Stimulated activated CD4-positive, alpha-beta T cell treated with anti-CD3 and anti-CD28 coated beads, TNF-alpha, amount 100 ng/mL, for 1 hour (primary cell): Measurements from ENCODE around the gene ELMOD1.

Source experiments
- DNase-seq, 3 donors: peaks; one replicate each; pipeline ENCODE4 v3.0.0-alpha.2; 2020; ENCODE audit warnings: low read depth in 3 of 3, low spot score in 1 of 3

ELMOD1 gene

DNA sequence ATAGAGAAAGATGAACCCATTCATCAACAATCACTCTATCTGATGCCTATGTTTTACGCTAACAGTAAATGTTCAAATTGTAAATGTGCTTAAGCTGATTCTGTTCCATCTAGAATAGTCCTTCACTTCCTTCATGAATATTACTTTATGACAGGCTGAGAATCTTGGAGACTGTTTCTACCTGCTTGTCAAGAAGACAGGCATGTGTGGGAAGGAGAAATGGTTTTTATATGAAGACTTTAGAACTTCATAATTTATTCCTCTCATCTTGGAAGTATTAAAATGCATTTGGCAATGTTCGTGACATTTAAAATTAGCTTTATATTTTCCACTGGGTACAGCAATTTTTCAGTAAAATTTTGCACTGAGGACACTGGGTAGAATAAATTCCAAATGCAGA lies 41.0 kb downstream of the ELMOD1 start:
- no peak for DNase-seq

DNA sequence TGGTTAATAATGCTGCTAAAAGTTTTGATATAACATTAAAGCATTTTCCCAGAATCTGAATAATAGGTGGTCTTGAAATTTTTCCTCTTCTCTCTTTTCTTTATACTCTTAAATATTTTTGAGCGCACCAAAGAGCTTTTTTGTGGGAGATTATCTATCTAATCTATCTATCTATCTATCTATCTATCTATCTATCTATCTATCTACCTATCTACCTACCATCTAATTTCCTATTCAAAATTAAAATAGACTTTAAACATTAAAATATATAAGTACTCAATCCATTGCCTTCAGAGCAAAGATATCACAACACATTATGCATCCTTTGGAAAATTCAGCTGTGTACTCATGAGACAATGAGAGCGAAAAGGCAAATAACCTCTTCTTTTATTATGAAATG lies 55.8 kb downstream of the ELMOD1 start:
- DNase-seq = no peak

DNA sequence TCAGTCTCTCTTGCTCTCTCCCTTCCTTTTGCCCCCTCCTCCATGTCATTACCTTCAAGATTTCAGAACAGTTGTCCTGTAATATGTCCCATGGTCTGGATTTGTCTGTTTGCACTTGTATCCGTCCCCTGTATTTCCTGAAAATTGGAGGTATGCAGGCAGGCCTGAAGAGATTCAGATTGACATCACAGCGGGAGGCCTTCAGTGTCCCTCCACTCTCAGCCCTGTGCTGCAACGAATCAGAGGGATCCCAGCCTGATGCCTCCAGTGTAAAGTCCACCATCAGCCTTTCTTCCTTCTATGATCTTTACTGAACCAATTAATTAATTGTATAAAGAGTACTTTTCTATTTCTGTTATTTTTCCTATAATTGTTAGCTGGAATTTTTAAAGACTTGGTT lies 57.3 kb downstream of the ELMOD1 start:
- DNase-seq = no peak

DNA sequence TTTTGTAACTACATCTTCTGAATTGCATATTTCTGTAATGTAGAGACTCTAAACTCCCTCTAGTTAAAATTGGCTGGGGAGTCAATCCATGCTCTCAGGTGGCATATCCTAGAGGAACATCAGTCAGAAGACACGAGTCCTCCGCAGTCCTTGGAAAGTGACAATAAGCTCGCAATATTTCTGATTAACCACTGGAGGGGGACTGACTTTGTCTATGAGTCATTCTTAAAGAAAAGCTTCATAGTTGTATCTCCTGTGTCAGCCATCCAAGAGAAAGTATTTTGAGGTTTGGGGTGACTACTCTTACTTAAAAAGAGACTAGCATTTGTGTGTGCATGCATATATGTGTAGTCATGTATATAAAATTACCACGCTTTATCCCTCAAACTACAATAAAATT lies 60.7 kb downstream of the ELMOD1 start:
- DNase-seq = no peak

DNA sequence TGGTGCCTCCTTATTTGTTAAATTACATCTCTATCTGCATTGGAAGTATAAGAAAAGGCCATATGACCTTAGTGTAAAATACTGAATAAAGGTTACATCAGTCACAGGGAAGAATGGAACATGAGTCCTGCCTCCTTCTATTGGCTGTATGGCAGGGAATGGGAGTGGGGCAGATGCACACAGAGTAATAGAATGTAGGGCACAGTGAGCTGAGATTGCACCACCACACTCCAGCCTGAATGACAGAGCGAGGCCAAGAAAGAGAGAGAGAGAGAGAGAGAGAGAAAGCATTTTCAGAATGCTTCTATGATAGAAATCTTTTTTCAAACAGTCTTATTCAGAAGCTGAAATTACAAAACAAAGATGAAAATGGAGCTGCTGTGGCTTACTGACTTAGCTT lies 62.1 kb downstream of the ELMOD1 start:
- no peak for DNase-seq

DNA sequence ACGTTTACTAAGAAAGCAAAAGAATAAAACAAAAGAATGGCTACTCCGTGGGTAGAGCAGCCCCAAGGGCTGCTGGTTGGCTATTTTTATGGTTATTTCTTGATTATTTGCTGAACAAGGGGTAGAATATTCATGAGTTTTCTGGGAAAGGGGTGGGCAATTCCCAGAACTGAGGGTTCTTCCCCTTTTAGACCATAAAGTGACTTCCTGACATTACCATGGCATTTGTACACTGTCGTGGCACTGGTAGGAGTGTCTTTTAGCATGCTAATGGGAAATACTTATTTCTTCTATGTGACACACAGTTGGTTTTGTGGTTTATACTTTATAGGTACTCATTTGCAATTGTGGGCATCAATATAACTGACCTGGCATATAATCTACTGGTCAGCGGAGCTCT lies 64.7 kb downstream of the ELMOD1 start:
- DNase-seq = no peak

DNA sequence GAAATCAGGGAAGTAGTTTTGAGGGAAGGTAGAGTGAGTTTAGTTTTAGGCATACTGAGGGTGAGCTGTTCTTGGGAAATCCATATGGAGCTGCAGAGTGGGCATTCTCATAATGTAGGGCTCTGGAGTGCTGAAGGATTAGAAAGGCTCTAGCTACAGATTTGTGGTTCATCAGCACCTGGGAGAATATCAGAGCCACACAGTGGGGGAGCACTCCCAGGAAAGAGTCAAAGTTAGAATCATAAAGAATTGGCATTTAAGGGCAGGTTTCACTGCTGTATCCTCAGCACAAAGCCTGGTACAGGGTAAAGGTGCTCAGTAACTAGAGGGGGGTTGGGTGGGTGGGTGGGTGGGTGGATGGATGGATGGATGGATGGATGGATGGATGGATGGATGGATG lies 68.4 kb downstream of the ELMOD1 start:
- no peak for DNase-seq

DNA sequence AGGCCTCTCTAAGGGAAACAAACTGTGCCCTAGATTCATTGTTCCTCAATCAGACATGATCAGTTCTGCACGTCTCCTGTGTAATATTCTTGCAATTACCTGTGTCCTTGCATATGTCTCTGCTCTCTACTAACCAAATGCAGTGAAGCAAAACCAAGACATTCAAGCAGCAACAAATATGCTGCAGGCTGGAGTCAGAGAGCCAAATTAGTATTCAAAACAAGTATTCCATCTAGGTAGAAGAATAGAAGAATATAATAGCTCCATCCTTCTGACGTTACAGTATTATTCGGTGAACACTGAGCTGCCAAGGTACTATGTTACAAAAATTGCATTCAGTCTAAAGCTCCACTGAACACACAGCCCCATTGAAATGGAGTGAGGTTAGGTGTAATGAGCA lies 69.1 kb downstream of the ELMOD1 start:
- DNase-seq = no peak

DNA sequence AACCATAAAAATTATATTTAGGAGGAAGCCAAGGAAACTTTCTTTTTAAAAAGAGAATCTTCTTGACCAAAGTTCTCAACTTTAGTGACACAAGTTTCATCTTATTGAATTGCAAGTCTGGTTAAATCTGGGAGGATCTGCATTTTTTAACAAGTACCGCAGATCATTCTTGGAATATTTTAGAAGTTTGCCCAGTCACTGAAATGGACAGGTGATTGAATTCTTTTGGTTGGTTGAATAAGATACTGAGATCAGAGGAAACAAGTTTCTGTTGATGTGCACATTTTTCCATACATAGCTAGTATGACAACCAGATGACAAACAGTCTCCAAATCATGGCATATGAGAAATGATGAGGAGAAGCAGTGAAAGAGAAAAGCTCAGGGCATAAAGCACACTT lies 70.7 kb downstream of the ELMOD1 start:
- no peak for DNase-seq

DNA sequence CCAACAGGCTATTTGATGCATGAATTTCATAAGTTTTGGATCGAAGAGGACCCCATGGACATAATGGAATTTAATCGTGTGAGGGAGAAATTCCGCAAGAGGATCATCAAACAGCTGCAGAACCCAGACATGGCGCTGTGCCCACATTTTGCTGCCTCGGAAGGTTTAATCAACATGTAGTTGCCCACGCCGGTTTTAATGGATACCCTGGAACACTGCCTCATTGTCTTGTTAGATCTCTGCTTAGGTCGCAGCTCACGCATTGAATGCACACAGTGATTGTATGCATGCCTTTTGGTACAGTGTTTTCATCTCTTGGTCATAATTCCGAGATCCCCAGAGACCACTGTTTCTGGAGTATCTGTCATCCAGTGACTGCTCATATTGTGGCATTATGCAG lies 74.1 kb downstream of the ELMOD1 start:
- no peak for DNase-seq

DNA sequence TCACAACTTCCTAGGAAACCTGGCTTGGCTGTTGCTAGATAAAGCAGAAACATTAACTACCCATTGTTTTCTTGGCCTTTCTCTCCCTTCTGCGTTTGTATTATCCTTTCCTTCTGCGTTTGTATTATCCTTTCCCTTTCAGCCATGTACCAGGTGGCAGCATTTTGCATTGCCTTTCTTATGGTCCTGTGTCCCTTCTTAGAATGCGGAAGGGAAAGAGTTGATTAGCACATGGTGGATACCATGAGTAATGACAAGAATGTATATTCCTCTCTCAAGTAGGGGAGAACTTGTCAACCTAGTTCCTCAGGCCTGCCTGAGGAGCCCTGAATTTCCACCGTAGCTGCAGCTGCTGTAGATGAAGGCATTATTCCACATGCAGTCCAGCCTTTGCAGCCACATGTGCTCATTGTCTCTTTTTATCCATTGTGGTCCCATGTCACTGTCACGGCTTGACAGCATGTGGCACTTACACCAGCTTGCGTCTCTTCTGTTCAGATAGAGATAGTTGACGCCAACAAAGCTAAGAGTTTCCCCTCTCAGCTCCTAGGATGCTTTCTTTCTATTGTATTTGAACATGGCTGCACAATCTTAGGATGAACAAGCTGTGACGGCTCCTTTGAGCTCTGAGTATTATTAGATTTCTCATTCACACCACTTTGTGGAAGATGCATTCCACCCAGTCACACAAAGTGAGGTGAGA lies 76.1 kb downstream of the ELMOD1 start:
- no peak for DNase-seq

DNA sequence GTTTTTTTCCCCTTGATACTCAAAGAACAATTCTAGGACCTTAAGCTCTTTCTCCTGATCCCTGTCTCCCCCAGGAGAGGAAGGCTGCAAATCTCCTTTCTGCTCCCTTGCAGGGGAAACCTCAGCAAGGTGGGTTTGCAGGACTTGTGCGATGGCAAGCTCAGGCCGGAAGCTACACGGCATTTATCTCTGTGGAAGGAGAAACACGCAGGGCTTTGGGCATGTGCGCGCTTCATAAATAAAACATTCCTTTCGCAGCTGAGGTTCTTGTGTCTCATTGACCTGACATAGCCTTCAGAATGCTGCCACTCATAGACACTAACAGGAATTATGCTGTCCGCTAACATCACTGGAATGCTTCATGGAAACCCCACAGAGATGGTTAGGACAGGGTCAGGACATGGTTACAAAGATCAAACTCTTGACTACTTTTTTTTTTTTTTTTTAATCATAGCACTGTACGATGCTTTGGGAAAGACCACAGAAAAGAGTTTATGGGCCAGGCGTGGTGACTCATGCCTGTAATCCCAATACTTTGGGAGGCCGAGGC lies 78.3 kb downstream of the ELMOD1 start:
- DNase-seq = no peak

DNA sequence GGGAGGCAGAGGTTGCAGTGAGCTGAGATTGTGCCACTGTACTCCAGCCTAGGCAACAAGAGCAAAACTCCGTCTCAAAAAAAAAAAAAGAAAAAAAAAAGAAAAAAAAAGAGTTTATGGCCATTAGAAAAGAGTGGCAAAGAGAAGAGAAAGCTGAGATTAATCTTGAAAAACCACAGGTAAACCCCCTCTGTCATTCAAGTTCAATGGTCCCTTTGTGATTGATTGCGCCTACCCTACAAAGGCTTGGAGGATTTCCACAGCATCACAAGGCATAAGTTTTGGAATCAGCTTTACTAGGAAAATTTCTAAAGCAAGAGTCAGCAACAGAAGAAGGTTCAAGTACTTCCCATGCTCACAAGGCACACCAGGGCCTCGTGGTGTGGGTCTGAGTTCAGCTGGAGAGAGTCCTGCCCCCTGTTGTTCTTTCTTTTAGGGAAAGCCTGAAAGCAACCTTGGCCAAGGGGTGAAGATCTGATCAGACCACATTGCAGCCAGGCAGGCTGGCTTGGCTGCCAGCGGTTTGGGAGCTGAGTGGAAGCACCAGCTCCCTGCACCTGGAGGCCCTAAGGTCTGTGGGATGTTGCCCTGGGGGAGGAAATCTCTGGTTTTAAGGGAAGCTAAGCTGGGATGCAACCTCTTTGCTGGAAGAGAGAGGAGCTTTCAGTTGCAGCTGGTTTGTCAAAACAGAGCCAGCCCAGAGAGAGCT lies 79.1 kb downstream of the ELMOD1 start:
- DNase-seq = no peak

DNA sequence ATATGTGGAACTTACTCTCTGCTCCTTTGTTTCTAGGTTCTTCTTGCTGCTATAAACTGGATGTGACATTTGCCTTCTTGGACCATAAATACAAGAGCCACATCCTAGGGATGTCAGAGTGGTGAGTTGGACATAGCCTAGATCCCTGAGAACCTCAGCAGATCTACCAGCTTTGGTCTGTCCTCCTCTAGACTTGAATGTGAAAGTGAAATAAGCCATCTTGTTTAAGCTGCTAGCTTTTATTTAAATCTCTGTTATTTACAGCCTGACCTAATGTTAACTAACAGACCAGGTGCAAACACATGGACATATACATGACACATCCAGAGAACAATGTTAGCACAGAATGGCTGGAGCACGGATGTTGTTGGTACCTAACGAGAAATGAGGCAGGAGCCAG lies 85.0 kb downstream of the ELMOD1 start:
- DNase-seq = no peak

DNA sequence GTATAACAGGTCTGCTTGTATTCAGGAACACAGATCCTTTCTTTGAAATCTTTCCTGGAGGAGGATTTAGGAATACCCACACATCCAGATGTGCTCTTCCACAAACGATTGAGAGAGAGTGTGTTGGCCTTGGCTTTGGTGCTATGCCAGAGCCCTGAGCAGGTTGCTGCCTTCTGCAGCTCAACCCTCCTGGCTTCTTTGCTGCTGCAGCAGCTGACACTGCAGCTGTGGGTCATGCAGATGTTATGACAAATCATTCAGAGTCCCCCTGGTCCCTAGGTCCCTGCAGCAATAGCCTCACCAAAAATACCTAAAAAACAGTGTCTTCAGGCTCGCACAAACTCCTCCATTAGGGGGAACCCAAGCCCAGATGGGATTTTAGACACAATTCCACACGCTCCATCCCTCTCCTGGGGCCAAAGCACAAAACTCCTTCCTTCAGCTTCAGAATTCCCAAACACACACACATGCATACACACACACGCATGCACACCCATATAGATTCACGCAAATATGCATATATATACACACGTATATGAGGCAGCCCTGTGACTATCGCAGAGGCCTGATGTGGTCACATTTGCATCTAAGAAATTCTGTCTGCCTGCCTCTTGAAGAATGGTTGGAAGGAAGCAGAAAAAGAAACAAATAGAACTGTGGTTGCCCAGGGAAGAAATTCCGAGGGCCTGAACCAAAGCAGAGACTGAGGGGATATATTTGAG lies 85.5 kb downstream of the ELMOD1 start:
- DNase-seq = no peak

DNA sequence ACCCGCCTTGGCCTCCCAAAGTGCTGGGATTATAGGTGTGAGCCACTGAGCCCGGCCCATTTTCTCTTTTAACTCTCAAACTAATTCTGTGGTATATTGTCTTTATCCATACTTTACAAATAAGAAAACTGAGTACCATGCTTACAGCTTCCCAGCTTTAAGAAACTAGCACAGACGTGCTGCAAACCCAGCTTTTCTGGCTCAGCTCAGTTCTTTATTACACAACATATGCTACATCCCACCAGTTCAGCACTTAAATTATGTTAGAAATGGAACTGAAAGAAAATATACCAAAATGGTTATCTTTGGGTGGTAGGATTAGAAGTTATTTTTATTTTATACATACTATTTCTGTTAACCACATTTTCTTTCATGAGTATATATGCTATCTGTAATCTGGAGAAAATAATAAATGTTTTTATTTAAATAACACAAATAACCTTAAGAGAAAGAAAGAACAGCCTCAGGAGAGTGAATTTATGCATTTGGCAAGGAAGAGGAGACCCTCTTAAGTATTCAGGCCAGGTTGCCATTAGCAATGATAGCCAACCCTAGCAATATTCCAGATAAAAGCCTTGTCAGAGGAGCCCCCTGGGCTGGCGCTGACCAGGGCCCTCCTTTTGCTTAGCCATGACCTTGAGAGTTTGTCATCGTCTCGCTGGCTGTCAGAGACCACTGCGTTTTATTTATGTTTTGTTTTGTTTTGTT lies 87.1 kb downstream of the ELMOD1 start:
- no peak for DNase-seq

DNA sequence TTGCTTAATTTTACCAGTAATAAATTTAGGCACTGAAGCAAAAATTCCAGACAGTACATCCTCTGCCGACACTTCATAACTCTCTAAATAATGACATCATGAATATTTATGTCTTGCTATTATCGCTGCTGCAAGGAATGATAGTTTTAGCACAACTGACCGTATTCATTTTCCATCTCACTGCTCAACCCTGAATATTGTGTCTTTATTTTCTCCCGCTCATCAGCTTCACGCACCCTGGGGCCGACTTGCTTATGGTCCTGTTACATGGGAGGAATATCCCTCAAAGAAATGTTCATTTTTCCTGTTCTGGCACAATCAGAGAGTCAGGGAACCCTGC lies 87.7 kb downstream of the ELMOD1 start:
- DNase-seq = no peak

DNA sequence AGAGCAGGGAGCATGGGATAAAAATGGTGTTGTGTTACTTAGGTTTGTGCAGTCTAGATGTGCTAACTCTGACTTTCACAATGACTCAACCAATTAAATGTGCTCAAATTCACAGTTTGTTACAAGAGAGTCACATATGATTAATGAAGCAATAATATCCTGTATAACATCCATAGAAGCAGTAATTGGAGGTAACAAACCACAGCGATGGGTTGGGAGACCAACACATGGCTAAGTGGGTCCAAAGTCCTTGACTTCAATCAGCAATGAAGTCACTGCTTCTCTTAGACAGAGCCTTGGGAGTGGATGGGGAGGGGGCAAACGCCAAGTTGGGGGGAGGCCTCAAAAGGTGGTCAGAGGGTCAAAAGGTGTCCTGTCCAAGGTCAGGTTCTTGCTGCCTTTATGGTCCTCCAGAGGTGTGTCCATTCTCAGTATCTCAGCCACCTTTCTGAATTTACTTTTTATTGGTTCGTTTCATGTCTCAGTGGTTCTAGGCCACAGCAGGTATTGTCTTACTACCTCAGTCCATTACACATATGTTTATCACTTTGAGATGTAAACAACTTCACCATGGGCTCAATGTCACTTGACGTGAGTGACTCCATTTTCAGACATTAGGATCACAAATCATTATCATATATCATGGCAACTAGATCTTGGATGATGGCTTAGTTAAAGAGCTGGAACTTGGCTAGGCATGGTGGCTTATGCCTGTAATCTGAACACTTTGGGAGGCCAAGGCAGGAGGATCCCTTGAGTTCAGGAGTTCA lies 88.5 kb downstream of the ELMOD1 start:
- no peak for DNase-seq

DNA sequence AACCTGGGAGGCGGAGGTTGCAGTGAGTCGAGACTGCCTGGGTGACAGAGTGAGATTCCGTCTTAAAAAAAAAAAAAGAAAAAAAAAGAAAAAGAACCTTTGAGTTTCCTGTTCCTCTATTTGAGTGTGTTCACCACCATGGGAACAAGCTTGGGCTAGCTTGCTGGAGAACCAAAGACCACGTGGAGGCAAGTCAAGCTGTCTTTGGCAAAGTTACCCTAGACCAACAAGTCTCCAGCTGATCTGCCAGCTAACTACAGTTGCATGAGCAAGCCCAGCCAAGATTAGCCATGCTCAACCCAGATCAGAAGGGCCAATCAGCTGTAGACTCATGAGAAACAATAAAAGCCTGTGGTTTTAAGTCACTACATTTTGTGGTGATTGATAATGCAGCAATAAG lies 91.2 kb downstream of the ELMOD1 start:
- DNase-seq = no peak

DNA sequence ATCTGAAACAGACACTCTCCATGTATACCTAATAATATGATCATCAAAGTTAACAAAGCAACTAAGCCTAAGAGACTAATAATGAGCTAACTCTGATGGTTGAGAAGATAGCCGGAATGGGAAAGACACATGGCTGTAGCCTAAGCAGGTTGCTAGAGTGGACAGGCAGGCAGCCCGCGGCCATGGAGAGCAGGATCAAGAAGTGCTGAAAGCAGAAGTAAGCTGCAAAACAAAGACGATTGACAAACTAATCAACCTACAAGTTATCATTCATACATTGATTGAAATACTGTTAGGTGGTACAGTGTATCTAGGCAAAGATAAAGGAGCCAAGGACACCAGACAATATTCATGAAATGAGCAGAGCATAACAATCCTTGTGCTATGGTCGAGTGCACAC lies 91.6 kb downstream of the ELMOD1 start:
- DNase-seq = no peak

DNA sequence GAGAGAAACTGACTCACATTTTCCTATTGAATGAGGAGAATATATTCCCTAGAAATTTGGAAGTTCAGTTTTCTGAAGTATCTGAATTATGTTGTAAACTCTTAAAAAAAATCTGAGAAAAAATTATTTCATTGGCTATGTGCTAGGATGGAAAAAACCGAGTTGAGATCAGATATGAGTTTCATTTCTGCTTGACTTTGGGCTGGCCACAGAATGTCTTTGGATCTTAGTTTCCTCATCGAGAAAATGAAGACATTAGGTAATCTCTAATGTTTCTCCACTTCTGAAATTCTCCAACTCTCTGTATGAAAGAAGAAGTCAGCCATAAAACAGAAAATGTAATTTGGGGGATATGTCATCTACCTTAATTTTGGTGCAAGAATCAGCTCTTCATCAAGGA lies 92.1 kb downstream of the ELMOD1 start:
- no peak for DNase-seq
